Measurements from ENCODE around the gene AP3S1. TPM values are rescaled to one million over a fixed set of nuclear protein-coding genes. Genes with fewer than 3 reads are reported as not detected.
A peak's percentile ranks its signal among the peaks of the same experiment; 100 is the strongest.

The AP3S1 gene
- polyA plus RNA-seq, 3 donors = 30.2 to 86.1 (median 84.8) TPM

DNA sequence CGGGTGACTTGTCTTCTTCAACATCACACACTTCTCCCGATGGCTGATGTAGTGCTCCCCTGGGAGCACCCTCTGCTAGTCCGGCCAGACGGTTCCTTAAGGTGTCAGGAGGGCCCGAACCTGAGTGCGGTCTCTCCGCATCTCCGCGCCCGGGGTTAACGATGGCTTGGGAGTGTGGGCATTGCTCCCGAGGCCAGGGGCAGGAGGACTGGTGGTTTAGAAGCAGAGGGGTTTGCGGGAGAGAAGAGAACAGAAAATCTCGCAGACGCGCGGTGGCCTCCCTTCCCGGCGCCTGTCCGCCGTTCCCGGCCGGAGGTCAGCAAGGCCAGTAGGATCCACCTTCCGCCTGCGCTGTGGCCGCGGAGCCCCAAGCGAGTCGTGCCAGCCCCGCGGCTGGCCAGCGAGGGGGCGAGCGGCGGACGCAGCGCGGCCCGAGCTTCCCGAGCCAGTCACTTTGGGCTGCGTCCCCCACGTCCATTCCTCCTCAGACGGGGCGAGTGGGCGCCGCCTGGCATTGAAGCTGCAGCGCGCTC lies 26.0 kb upstream of the AP3S1 start:
- peak overlapping the region in 1 of 2 donors; percentile 91 for H3K4me3 Mint-ChIP-seq

More for the DNA sequence above, 26.0 kb upstream of the AP3S1 start:
- Histone ChIP-seq H3K4me1 (ENCODE audit: control insufficient read depth in 1 of 2, insufficient read depth in 2 of 2, low read length in 2 of 2) (peaks cover 12 to 16% of the 10 kb centered on the region in 2 donors), H3K27me3 (ENCODE audit: control insufficient read depth in 2 of 2, insufficient read depth in 2 of 2, low read length in 2 of 2) (peaks cover 57 to 88% of the 10 kb centered on the region in 2 donors), H3K27ac (ENCODE audit: low read depth in 1 of 2, low read length in 2 of 2) (no peak overlapping the region), H3K36me3 (replicated peaks in 1 of 2; ENCODE audit: control insufficient read depth in 1 of 2, insufficient read depth in 2 of 2, low read length in 2 of 2) (no peaks in the 10 kb centered on the region), H3K4me3 (replicated peaks in 1 of 3; ENCODE audit: low read depth in 2 of 3, low read length in 3 of 3) (peak overlapping the region in 1 of 3 experiments; percentile 56), H4K20me1 (ENCODE audit: insufficient read depth, low read length) (no peaks in the 10 kb centered on the region), H3K79me2 (ENCODE audit: insufficient read depth, low read length) (no peaks in the 10 kb centered on the region), H3K9ac (ENCODE audit: insufficient read depth, low read length, poor library complexity, severe bottlenecking) (no peak overlapping the region), H3K9me3 (replicated peaks in 1 of 2; ENCODE audit: control insufficient read depth in 1 of 2, insufficient read depth in 1 of 2, low read length in 2 of 2) (peaks cover 0 to 16% of the 10 kb centered on the region in 2 donors), H3K4me2 (replicated peaks; ENCODE audit: extremely low read depth, low read length, poor library complexity, severe bottlenecking) (peak overlapping the region; percentile 60), H2AFZ (ENCODE audit: insufficient read depth, low read depth, low read length, poor library complexity, severe bottlenecking) (peak overlapping the region; percentile 44)
- no peak for TF ChIP-seq CTCF (IDR thresholded peaks at IDR 0.05)
- H3K4me1 Mint-ChIP-seq = peaks cover 17% of the 10 kb centered on the region
- H3K36me3 Mint-ChIP-seq = peaks cover 3 to 5% of the 10 kb centered on the region in 2 donors
- intact Hi-C loops (cut with micrococcal nuclease) = no loop called here
- DNase-seq = no peak
- WGBS (ENCODE audit: insufficient coverage) = 2% methylated on average over 47 of the region's 48 CpGs
- H3K27me3 Mint-ChIP-seq (ENCODE audit: low read depth in 3 of 3) = peaks cover 59 to 80% (median 76%) of the 10 kb centered on the region in 3 donors
- H3K9me3 Mint-ChIP-seq = peaks cover 0 to 16% (median 5%) of the 10 kb centered on the region in 7 donors
- H3K27ac Mint-ChIP-seq = peak overlapping the region in 1 of 7 donors; percentile 15

Measured in CD14-positive monocyte (primary cell).